GM21423 (cell line): ENCODE results near the gene WRAP73.

Experiments used
- ATAC-seq: cut with Tn5 transposase; IDR thresholded peaks from one replicate; pipeline ENCODE4 v1.9.1; 2021; ENCODE audit warnings: mild to moderate bottlenecking, moderate library complexity; ENCODE audit not compliant: unreplicated experiment

Gene WRAP73

GRCh38 chr1:3614755-3615742 is 34.9 kb downstream of the WRAP73 start:
- ATAC-seq: no peak

- no peak for ATAC-seq
Observed at GRCh38 chr1:3612123-3612522, 37.8 kb downstream of the WRAP73 start.

- no peak for ATAC-seq
Observed at GRCh38 chr1:3611170-3612019, 38.5 kb downstream of the WRAP73 start, which contains the start of gene MEGF6. MEGF6 (minus strand) TSS chr1:3611508; CDS start chr1:3611268, 240 bp downstream.

DNA sequence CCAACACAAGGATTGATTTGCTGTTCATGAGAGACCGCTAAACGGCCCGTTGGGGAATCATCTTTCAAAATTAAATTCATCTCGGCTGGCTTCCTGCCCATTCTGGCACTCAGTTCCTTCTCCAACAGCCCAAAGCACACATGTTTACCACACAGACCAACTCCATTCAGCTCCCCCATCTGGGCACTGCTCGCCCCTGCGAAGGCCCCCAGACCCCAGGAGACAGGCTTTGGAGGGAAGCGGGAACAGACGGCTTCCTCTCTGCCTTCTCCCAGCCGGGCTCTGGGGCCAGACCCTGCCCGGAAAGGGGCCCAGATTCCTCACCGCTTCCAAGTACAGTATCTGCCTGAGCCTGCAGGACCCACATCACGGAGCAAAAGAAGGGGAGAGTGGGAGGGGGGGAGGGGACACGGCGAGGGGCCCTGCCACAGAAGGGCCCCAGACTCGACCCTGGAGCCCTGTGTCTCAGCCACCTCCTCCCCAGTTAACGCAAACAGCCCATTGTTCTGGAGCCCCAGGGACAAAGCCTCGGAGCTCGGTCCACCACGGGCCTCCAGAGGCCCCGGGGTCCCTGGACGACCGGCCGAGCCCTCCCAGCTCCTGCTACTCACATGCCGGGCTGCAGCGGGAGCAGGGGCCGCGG is 39.3 kb downstream of the WRAP73 start:
- ATAC-seq: no peak

DNA sequence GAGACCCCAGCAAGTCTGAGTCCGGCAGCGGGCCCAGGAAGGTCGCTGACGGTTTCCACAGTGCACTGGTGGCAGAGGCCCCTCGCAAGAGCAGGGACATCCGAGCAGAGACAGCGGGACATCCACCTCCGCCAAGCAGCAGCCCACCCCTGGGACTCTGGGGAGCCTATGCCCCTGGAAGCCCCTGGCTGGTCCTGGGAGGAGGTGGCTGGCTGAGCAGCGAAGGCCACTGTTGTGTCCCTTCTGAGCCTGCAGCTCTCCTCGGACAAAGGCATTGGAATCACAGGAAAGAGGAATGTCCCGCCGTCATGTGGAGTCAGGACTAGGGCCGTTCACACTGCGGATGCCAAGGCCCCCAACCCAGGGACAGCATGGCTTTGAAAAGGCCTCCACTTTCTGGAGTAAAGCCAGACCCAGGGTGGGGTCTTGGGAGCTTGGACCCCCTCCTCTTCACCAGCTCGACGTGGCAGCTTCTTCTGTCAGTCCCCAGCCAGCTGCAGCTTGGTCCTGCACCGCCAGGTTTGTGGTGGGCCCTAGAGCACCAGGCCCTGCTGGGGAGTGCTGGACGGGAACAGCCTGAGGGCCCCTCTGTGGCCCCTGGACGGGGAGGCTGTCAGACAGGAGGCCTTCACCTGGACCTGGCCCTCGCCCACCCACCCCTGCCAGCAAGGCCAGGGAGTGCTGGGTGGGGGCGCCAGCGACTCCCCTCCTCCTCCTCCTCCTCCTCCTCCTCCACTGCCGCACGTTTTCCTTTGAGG is 40.0 kb downstream of the WRAP73 start:
- ATAC-seq: no peak

GRCh38 chr1:3609016-3609768 is 40.7 kb downstream of the WRAP73 start:
- ATAC-seq: no peak

- no peak for ATAC-seq
Observed at GRCh38 chr1:3608154-3608553, 41.7 kb downstream of the WRAP73 start.

- no peak for ATAC-seq
Observed at GRCh38 chr1:3607703-3608065, 42.2 kb downstream of the WRAP73 start.

DNA sequence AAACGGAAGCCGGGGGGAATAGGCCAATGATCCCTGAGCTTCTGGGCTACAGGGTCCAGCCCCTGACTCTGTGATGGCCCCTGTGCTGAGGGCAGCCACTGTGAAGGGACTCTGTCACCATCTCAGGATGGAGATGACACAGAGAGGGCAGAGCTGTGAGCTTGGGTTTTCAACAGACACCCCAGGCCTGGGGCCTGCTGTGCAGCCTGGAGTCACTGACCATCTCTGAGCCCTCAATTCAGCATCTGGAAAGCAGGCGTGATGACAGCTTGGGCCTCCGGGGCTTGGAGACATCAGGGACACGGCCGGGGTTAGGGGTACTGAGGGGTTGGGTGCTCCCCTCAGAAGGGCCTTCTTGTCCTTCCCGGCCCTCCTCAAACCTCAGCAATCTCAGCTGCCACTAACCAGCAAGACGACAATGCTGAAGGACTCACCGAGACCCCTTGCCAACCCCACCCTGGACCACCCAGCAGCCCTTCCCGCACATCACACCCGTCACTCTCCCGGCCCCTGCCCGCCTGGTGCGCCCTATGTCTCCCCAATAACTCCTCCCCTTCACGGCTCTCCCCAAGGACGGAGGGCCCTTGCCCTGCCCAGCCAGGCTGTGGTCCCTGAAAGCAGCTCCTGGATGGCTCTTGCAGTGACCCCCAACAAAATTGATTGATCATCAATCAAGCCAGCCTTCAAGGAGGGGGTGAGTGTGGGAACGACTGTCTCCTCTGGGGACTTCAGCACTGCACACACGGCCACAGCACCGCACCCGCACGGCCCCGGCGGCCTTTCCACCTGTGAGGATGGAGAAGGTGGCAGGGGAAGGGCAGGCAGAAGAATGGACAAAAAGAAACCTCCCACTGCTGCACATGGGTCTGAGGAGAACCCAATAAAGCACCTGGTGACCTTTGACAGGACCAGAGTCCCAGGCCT is 42.9 kb downstream of the WRAP73 start:
- no peak for ATAC-seq

DNA sequence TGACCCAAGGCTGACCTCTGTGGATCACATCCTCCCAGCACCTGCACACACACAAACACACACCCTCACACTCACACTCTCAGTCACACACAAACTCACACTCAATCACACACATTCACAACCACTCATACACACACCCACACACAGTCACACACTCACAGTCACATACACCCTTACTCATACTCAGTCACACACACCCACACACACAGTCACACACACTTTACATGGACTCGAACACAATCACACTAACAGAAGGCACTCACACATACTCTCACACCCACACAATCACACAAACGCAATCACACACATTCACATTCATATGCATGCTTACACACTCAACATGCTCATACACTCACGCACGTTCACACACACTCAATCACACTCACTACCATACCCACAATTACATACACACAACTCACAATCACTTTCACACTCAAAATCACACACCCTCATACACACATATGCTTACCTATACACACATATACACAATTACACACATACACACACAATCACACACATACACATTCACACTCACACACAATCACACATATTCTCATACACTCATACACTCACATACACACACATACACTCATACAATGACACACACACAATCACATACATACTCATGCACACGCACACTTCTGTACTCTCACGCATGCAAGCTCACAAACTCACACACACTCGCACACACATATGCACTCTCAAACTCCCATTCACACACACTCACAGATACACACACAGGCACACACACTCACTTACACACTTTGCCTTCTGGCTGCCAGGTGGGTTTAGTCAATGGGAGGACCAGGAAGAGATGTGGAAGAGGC is 44.7 kb downstream of the WRAP73 start:
- no peak for ATAC-seq

GRCh38 chr1:3604468-3604974 is 45.4 kb downstream of the WRAP73 start:
- ATAC-seq: no peak

DNA sequence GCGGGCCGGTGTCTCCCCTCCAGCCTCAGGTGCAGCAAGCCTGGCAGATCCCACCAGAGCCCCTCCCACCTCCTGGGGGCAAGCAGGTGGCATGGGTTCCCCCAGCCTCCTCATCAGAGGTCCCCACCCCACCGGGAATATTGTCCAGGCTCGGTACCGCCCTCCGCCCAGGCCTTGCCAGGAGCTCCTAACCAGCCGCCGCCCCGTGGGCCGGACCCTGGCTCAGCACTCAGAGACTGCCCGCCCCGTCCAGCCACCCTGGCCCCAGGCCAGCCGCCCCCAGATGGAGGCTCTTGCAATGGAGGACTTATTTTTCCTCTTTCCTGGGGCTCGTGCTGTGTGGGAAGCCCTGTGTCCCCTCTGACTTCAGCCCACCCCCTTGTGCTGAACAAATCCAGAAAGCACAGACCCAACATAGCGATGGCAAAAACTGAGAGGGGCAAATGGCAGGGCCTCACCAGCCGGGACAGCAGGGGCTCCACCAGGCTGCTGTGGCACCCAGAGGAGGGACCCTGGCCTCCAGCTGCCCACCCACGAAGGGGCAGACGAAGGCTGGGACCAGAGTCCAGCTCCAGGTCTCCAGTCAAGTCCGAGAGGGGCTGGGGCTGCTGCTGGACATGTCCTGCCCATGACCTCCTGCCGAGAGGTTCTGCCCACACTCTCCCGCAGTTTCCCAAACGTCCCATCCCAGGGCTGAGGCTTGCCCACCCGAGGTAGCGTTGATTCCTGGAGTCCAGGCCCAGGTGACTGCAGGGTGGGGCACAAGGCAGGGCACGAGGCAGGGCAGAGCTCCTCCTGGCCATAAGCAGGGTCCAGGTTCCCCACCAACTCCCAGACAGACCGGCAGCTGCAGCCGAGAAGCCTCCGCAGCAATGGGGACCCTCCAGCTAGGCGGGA is 46.1 kb downstream of the WRAP73 start:
- no peak for ATAC-seq

DNA sequence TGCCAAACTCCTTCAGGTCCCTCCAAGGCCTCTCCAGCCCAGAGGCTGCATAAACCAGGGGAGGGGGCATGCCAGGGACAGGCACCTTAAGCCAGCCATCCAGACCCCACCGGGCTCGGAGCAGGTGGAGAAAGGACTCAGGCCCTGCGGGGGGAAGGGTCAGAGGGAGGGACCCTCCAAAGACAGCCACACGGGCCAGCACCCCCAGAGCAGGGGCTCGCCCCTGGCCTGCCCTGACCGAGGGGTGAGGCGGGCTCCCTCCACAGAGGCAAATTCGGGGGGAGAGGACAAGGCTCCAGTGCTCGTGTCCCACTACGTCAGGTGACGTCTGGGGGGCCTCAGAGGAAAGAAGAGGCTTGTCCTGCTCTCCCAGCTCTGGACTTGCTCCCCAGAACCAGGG is 46.7 kb downstream of the WRAP73 start:
- ATAC-seq: no peak

DNA sequence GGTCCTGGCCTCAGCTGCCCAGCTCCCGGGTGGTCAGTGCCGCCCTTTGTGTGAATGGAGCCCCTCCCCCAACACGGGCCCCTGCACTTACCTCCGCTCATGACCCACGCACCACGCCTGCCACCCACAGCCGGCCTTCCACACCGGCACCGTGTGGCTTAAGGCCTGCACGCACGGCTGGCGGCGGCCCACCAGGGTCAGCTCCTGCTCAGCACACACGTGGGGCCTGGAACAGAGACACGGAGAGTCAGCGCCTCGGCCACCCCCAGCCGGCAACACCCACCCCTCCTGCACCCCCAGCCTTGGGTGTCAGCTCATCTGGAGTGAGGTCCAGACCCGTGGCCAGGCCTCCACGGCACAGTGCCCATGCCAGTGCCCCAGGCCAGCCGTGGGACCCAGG is 47.5 kb downstream of the WRAP73 start:
- ATAC-seq: no peak

GRCh38 chr1:3601743-3602142 is 48.2 kb downstream of the WRAP73 start:
- ATAC-seq: no peak

DNA sequence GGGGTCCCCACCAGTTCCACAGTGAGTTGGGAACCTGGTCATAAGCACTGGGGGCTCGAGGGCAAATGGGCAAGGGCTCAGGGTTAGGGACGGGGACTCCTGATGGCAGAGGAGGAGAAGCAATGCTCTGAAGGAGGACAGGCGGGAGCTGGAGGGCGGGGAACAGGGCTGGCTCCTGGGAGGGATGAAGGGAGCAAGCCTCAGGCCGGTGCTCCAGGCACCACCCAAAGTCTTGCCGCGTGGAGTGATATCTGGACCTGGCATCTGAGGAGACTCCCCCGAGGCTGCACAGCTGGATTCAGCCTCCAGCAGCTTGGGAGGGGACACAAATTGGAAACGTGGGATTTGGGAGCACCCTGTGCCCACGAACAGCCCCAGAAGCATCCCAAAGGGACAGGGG is 49.5 kb downstream of the WRAP73 start:
- no peak for ATAC-seq

DNA sequence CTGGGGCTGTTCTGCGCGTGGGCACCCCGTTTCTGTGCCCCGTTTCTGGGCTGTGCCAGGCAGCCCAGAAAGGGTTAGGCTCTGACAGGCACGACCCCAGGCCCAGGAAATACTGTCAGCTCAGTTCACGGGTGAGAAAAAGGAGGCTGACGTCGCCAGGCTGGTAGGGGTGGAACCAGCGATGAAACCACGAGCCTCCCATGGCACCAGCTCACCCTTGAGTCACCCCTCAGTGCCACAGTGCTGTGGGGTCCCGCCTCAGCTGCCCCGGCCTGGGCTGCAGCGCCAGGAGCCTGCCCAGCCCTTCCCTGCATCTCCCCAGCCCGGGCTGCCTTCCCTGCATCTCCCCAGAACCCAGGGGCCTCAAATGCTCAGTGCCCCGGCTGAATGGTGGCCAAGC is 50.1 kb downstream of the WRAP73 start:
- ATAC-seq: no peak
